ENCODE results near the gene MYO5B.

GRCh38 chr18:49869354-49869753 lies 325.6 kb downstream of the MYO5B start:
- TF ChIP-seq CTCF (conservative IDR thresholded peaks at IDR 0.05; ENCODE audit: low read depth, low read length) (no peak), RFX5 (IDR thresholded peaks at IDR 0.05; ENCODE audit: low read depth, low read length) (no peak), BHLHE40 (IDR thresholded peaks at IDR 0.05; ENCODE audit: low read depth, low read length) (no peak), POLR2A (IDR thresholded peaks at IDR 0.05; ENCODE audit: low read depth, low read length) (no peak), MAFK (IDR thresholded peaks at IDR 0.05; ENCODE audit: low read depth, low read length) (no peak), MAZ (IDR thresholded peaks at IDR 0.05; ENCODE audit: borderline replicate concordance, low read depth, low read length) (no peak), NFE2L2 (IDR thresholded peaks at IDR 0.05; ENCODE audit: low read depth, low read length) (no peak), SMC3 (IDR thresholded peaks at IDR 0.05; ENCODE audit: low read depth, low read length) (no peak), CHD1 (IDR thresholded peaks at IDR 0.05; ENCODE audit: low read depth, low read length) (no peak), RAD21 (IDR thresholded peaks at IDR 0.05; ENCODE audit: low read length) (no peak), RCOR1 (IDR thresholded peaks at IDR 0.05; ENCODE audit: insufficient replicate concordance, low read length) (no peak)
- TF ChIP-seq, protein P1, sequence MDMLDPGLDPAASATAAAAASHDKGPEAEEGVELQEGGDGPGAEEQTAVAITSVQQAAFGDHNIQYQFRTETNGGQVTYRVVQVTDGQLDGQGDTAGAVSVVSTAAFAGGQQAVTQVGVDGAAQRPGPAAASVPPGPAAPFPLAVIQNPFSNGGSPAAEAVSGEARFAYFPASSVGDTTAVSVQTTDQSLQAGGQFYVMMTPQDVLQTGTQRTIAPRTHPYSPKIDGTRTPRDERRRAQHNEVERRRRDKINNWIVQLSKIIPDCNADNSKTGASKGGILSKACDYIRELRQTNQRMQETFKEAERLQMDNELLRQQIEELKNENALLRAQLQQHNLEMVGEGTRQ (IDR thresholded peaks at IDR 0.05; ENCODE audit: low read depth, low read length) = no peak
- TF ChIP-seq, protein P2, sequence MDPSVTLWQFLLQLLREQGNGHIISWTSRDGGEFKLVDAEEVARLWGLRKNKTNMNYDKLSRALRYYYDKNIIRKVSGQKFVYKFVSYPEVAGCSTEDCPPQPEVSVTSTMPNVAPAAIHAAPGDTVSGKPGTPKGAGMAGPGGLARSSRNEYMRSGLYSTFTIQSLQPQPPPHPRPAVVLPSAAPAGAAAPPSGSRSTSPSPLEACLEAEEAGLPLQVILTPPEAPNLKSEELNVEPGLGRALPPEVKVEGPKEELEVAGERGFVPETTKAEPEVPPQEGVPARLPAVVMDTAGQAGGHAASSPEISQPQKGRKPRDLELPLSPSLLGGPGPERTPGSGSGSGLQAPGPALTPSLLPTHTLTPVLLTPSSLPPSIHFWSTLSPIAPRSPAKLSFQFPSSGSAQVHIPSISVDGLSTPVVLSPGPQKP (IDR thresholded peaks at IDR 0.05; ENCODE audit: borderline replicate concordance, low read depth, low read length) = no peak

Data from IMR-90 (cell line).